MM.1S (cell line): ENCODE data around the gene NABP2.

Source experiments
- EZH2 ChIP-seq: fragments of 300-600 bp; sonication (generic); optimal IDR thresholded peaks from 2 replicates; pipeline ENCODE3; 2017; ENCODE audit warnings: low read depth, mild to moderate bottlenecking, antibody characterized with exemption, low read length, mixed read lengths
- TF ChIP-seq, protein P1 (sequence below): fragments of 300-600 bp; sonication (generic); IDR thresholded peaks from 2 replicates; pipeline ENCODE4 v1.5.1; 2016; ENCODE audit warnings: antibody characterized with exemption, low read length, mixed read lengths

DNA sequence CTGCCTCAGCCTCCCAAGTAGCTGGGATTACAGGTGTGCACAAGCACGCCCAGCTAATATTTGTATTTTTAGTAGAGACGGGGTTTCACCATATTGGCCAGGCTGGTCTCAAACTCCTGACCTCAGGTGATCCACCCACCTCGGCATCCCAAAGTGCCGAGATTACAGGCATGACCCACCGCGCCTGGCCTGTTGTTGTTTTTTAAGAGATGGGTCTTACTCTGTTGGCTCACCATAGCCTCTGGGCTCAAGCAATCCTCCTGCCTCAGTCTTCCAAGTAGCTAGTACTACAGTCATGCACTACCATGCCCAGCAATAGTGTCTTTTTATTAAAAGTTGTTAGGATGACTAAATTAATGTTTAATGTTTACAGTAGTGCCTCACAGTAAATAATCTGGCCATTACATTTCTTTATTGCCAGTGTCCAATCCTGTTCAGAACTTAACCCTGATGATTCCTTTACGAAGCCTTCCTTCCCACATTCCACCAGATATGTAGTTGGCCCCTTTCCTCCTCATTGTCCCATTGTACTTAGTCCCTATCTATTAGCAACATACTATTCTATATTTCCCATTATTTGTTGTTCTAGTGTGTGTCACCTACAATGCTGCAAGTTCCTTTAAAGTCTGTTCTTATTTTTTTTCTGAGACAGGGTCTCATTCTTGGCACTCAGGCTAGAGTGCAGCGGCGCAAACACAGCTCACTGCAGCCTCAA, 26.1 kb upstream of the NABP2 start:
- TF ChIP-seq, protein P1, sequence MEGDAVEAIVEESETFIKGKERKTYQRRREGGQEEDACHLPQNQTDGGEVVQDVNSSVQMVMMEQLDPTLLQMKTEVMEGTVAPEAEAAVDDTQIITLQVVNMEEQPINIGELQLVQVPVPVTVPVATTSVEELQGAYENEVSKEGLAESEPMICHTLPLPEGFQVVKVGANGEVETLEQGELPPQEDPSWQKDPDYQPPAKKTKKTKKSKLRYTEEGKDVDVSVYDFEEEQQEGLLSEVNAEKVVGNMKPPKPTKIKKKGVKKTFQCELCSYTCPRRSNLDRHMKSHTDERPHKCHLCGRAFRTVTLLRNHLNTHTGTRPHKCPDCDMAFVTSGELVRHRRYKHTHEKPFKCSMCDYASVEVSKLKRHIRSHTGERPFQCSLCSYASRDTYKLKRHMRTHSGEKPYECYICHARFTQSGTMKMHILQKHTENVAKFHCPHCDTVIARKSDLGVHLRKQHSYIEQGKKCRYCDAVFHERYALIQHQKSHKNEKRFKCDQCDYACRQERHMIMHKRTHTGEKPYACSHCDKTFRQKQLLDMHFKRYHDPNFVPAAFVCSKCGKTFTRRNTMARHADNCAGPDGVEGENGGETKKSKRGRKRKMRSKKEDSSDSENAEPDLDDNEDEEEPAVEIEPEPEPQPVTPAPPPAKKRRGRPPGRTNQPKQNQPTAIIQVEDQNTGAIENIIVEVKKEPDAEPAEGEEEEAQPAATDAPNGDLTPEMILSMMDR: no peak
- no peak for TF ChIP-seq EZH2
